Measurements from ENCODE around the gene CCDC191. TPM values are rescaled to one million over a fixed set of nuclear protein-coding genes. Genes with fewer than 3 reads are reported as not detected.

The CCDC191 gene
- total RNA-seq, 1 experiment from 2014 or later: 0.54 TPM

- in situ Hi-C loops (cut with HindIII; ENCODE audit: low sequenced_read_pairs): no loop called here
- DNase-seq (ENCODE audit: low spot score): no peak
Observed at GRCh38 chr3:114068336-114068735, 12.0 kb upstream of the CCDC191 start.

GRCh38 chr3:114067804-114068203 lies 11.5 kb upstream of the CCDC191 start:
- in situ Hi-C loops (cut with HindIII; ENCODE audit: low sequenced_read_pairs): no loop called here
- no peak for DNase-seq (ENCODE audit: low spot score)

- DNase-seq (ENCODE audit: low spot score): no peak
- in situ Hi-C loops (cut with HindIII; ENCODE audit: low sequenced_read_pairs): no loop called here
Observed at GRCh38 chr3:114060906-114061655, 4.8 kb upstream of the CCDC191 start.

- in situ Hi-C loops (cut with HindIII; ENCODE audit: low sequenced_read_pairs): no loop called here
- no peak for DNase-seq (ENCODE audit: low spot score)
Observed at GRCh38 chr3:114058646-114059045, 2.3 kb upstream of the CCDC191 start.

- in situ Hi-C loops (cut with HindIII; ENCODE audit: low sequenced_read_pairs): no loop called here
- DNase-seq (ENCODE audit: low spot score): no peak
Observed at GRCh38 chr3:114057011-114057347, 653 bp upstream of the CCDC191 start.

GRCh38 chr3:114052216-114052615 lies 4.1 kb downstream of the CCDC191 start:
- in situ Hi-C loops (cut with HindIII; ENCODE audit: low sequenced_read_pairs): no loop called here
- DNase-seq (ENCODE audit: low spot score): no peak

GRCh38 chr3:114043205-114043604 lies 13.1 kb downstream of the CCDC191 start:
- in situ Hi-C loops (cut with HindIII; ENCODE audit: low sequenced_read_pairs): no loop called here
- no peak for DNase-seq (ENCODE audit: low spot score)

GRCh38 chr3:114035896-114036295 lies 20.4 kb downstream of the CCDC191 start:
- no peak for DNase-seq (ENCODE audit: low spot score)
- in situ Hi-C loops (cut with HindIII; ENCODE audit: low sequenced_read_pairs): no loop called here

GRCh38 chr3:114034787-114035545 lies 21.4 kb downstream of the CCDC191 start:
- in situ Hi-C loops (cut with HindIII; ENCODE audit: low sequenced_read_pairs): no loop called here

GRCh38 chr3:114034211-114034610 lies 22.1 kb downstream of the CCDC191 start:
- in situ Hi-C loops (cut with HindIII; ENCODE audit: low sequenced_read_pairs): no loop called here

More at GRCh38 chr3:114034787-114035545, 21.4 kb downstream of the CCDC191 start:
- no peak for DNase-seq (ENCODE audit: low spot score)

GRCh38 chr3:114033721-114034120 lies 22.6 kb downstream of the CCDC191 start:
- in situ Hi-C loops (cut with HindIII; ENCODE audit: low sequenced_read_pairs): no loop called here
- DNase-seq (ENCODE audit: low spot score): no peak

More at GRCh38 chr3:114034211-114034610, 22.1 kb downstream of the CCDC191 start:
- DNase-seq (ENCODE audit: low spot score): no peak

GRCh38 chr3:114026331-114026730 lies 30.0 kb downstream of the CCDC191 start:
- no peak for DNase-seq (ENCODE audit: low spot score)
- in situ Hi-C loops (cut with HindIII; ENCODE audit: low sequenced_read_pairs): no loop called here

- no peak for DNase-seq (ENCODE audit: low spot score)
- in situ Hi-C loops (cut with HindIII; ENCODE audit: low sequenced_read_pairs): no loop called here
Observed at GRCh38 chr3:114025451-114025850, 30.9 kb downstream of the CCDC191 start.

- DNase-seq (ENCODE audit: low spot score): no peak
- in situ Hi-C loops (cut with HindIII; ENCODE audit: low sequenced_read_pairs): no loop called here
Observed at GRCh38 chr3:114022145-114022802, 34.1 kb downstream of the CCDC191 start.

- DNase-seq (ENCODE audit: low spot score): no peak
- in situ Hi-C loops (cut with HindIII; ENCODE audit: low sequenced_read_pairs): no loop called here
Observed at GRCh38 chr3:114020907-114021306, 35.4 kb downstream of the CCDC191 start.

- in situ Hi-C loops (cut with HindIII; ENCODE audit: low sequenced_read_pairs): no loop called here
- no peak for DNase-seq (ENCODE audit: low spot score)
Observed at GRCh38 chr3:114019486-114019885, 36.8 kb downstream of the CCDC191 start.

GRCh38 chr3:114014211-114014610 lies 42.1 kb downstream of the CCDC191 start:
- in situ Hi-C loops (cut with HindIII; ENCODE audit: low sequenced_read_pairs): no loop called here

GRCh38 chr3:114011059-114011797 lies 45.1 kb downstream of the CCDC191 start:
- no peak for DNase-seq (ENCODE audit: low spot score)
- in situ Hi-C loops (cut with HindIII; ENCODE audit: low sequenced_read_pairs): no loop called here

More at GRCh38 chr3:114014211-114014610, 42.1 kb downstream of the CCDC191 start:
- DNase-seq (ENCODE audit: low spot score): no peak

- in situ Hi-C loops (cut with HindIII; ENCODE audit: low sequenced_read_pairs): no loop called here
- no peak for DNase-seq (ENCODE audit: low spot score)
Observed at GRCh38 chr3:114005481-114005880, 50.8 kb downstream of the CCDC191 start.

All from G401 (cell line).